SKM-1 (cell line): Measurements from ENCODE around the gene NT5DC2.

ENCODE experiments used
- DNase-seq: peaks from one replicate; lab custom pipeline; 2025; ENCODE audit not compliant: unreplicated experiment; lab: John Stamatoyannopoulos, UW

NT5DC2 gene

GRCh38 chr3:52512727-52513126 lies 20.9 kb downstream of the NT5DC2 start:
- DNase-seq, result no peak

- no peak for DNase-seq
Observed at GRCh38 chr3:52512105-52512504, 21.6 kb downstream of the NT5DC2 start.

GRCh38 chr3:52511509-52511908 lies 22.1 kb downstream of the NT5DC2 start:
- no peak for DNase-seq

- no peak for DNase-seq
Observed at GRCh38 chr3:52509753-52510328, 23.8 kb downstream of the NT5DC2 start.

- DNase-seq, result no peak
Observed at GRCh38 chr3:52507359-52507758, 26.3 kb downstream of the NT5DC2 start.

- DNase-seq, result no peak
Observed at GRCh38 chr3:52506266-52506966, 27.2 kb downstream of the NT5DC2 start.

GRCh38 chr3:52504977-52505376 lies 28.7 kb downstream of the NT5DC2 start:
- DNase-seq, result no peak

- DNase-seq, result no peak
Observed at GRCh38 chr3:52503788-52504424, 29.8 kb downstream of the NT5DC2 start.

GRCh38 chr3:52502808-52503350 lies 30.8 kb downstream of the NT5DC2 start:
- DNase-seq, result no peak

GRCh38 chr3:52502001-52502400 lies 31.7 kb downstream of the NT5DC2 start:
- DNase-seq, result no peak

- no peak for DNase-seq
Observed at GRCh38 chr3:52501046-52501445, 32.6 kb downstream of the NT5DC2 start.

- peak; percentile 94 for DNase-seq
Observed at GRCh38 chr3:52498137-52499054, 35.3 kb downstream of the NT5DC2 start.

- no peak for DNase-seq
Observed at GRCh38 chr3:52495777-52496602, 37.7 kb downstream of the NT5DC2 start.

GRCh38 chr3:52494886-52495495 lies 38.7 kb downstream of the NT5DC2 start, which contains the start of gene STAB1:
STAB1 (plus strand) TSS chr3:52495338; CDS start chr3:52495414, 76 bp downstream.
- DNase-seq, result no peak

GRCh38 chr3:52494445-52494844 lies 39.2 kb downstream of the NT5DC2 start:
- DNase-seq, result no peak

GRCh38 chr3:52493232-52494017 lies 40.2 kb downstream of the NT5DC2 start:
- no peak for DNase-seq

GRCh38 chr3:52492059-52492458 lies 41.6 kb downstream of the NT5DC2 start:
- no peak for DNase-seq

- DNase-seq, result no peak
Observed at GRCh38 chr3:52490939-52491526, 42.6 kb downstream of the NT5DC2 start.
